HEK293 (cell line): ENCODE results near the gene GUK1.

Experiments
- CTCF ChIA-PET: fragments of 350-600 bp; formaldehyde crosslinking; extraction: SDS; loops from one replicate; lab custom pipeline; 2021; ENCODE audit warnings: antibody characterized with exemption; lab: Yijun Ruan, JAX
- POLR2A ChIA-PET: fragments of 300-600 bp; formaldehyde crosslinking; extraction: SDS; loops from one replicate; lab custom pipeline; 2020; ENCODE audit warnings: antibody characterized with exemption, inconsistent platforms; lab: Yijun Ruan, JAX
- H3K27ac ChIP-seq: fragments of 200-500 bp; sonication (Bioruptor generic); 2 replicates; pipeline ENCODE4 v1.5.1; 2014; ENCODE audit warnings: low read depth, low read length, control low read depth, inconsistent platforms; ENCODE audit errors: extremely low read depth
- H3K36me3 ChIP-seq, 2 experiments: fragments of 200-500 bp in 1 of 2; sonication (Bioruptor generic) in 1 of 2; 1 replicate in 1 of 2; 2 replicates in 1 of 2; pipeline ENCODE4 v1.5.1; 2014 to 2017; ENCODE audit warnings: inconsistent platforms in 2 of 2, low read length in 2 of 2; ENCODE audit not compliant: control insufficient read depth in 2 of 2, insufficient read depth in 1 of 2
- H3K4me1 ChIP-seq: fragments of 200-500 bp; sonication (Bioruptor generic); 2 replicates; pipeline ENCODE4 v1.5.1; 2014; ENCODE audit warnings: mild to moderate bottlenecking, low read length, inconsistent platforms; ENCODE audit not compliant: control insufficient read depth, insufficient read depth
- H3K4me3 ChIP-seq: 2 replicates; pipeline ENCODE4 v1.5.1; 2011; ENCODE audit warnings: low read depth, mild to moderate bottlenecking, control low read depth, low read length, moderate library complexity
- H3K9me3 ChIP-seq: fragments of 200-500 bp; sonication (Bioruptor generic); 2 replicates; pipeline ENCODE4 v1.5.1; 2014; ENCODE audit warnings: low read depth, low read length, inconsistent platforms; ENCODE audit not compliant: control insufficient read depth, insufficient read depth
- CTCF ChIP-seq: fragments of 450-650 bp; formaldehyde crosslinking; IDR thresholded peaks from 2 replicates; pipeline ENCODE4 v1.5.1; 2016; ENCODE audit warnings: missing biosample characterization, missing genetic modification characterization
- INSM2 ChIP-seq: fragments of 450-650 bp; formaldehyde crosslinking; IDR thresholded peaks from 2 replicates; pipeline ENCODE4 v1.5.1; 2016; ENCODE audit warnings: missing biosample characterization, missing genetic modification characterization
- KLF1 ChIP-seq: fragments of 450-650 bp; formaldehyde crosslinking; IDR thresholded peaks from 2 replicates; pipeline ENCODE4 v1.5.1; 2016; ENCODE audit warnings: missing biosample characterization, missing genetic modification characterization
- SP3 ChIP-seq: fragments of 450-650 bp; formaldehyde crosslinking; IDR thresholded peaks from 2 replicates; pipeline ENCODE4 v1.5.1; 2016; ENCODE audit warnings: missing biosample characterization, missing genetic modification characterization
- SP7 ChIP-seq: fragments of 450-650 bp; formaldehyde crosslinking; IDR thresholded peaks from 2 replicates; pipeline ENCODE4 v1.5.1; 2016; ENCODE audit warnings: missing biosample characterization, missing genetic modification characterization
- TRIM28 ChIP-seq: IDR thresholded peaks from 2 replicates; pipeline ENCODE4 v1.6.1; 2011; ENCODE audit warnings: low read length, control low read depth, borderline replicate concordance
- ZEB2 ChIP-seq: fragments of 450-650 bp; formaldehyde crosslinking; IDR thresholded peaks from 2 replicates; pipeline ENCODE4 v1.5.1; 2016; ENCODE audit warnings: missing biosample characterization, missing genetic modification characterization
- ZNF10 ChIP-seq: fragments of 450-650 bp; formaldehyde crosslinking; IDR thresholded peaks from 2 replicates; pipeline ENCODE4 v1.5.1; 2017; ENCODE audit warnings: missing biosample characterization, missing genetic modification characterization
- ZNF148 ChIP-seq: fragments of 450-650 bp; formaldehyde crosslinking; IDR thresholded peaks from 2 replicates; pipeline ENCODE4 v1.5.0; 2017; ENCODE audit warnings: missing biosample characterization, missing genetic modification characterization, borderline replicate concordance
- ZNF169 ChIP-seq: fragments of 450-650 bp; formaldehyde crosslinking; IDR thresholded peaks from 2 replicates; pipeline ENCODE4 v1.5.1; 2016; ENCODE audit warnings: missing biosample characterization, missing genetic modification characterization
- ZNF184 ChIP-seq: fragments of 450-650 bp; IDR thresholded peaks from 2 replicates; pipeline ENCODE4 v1.5.1; 2018; ENCODE audit warnings: missing biosample characterization, mild to moderate bottlenecking, missing genetic modification characterization
- ZNF311 ChIP-seq: fragments of 450-650 bp; formaldehyde crosslinking; IDR thresholded peaks from 2 replicates; pipeline ENCODE4 v1.5.1; 2017; ENCODE audit warnings: missing biosample characterization, missing genetic modification characterization, borderline replicate concordance
- ZNF324 ChIP-seq: fragments of 450-650 bp; formaldehyde crosslinking; IDR thresholded peaks from 2 replicates; pipeline ENCODE4 v1.5.1; 2016; ENCODE audit warnings: missing biosample characterization, missing genetic modification characterization
- ZNF354C ChIP-seq: fragments of 450-650 bp; formaldehyde crosslinking; IDR thresholded peaks from 2 replicates; pipeline ENCODE4 v1.5.1; 2016; ENCODE audit warnings: missing biosample characterization, missing genetic modification characterization, low read depth, borderline replicate concordance
- ZNF394 ChIP-seq: fragments of 450-650 bp; formaldehyde crosslinking; IDR thresholded peaks from 2 replicates; pipeline ENCODE4 v1.5.1; 2016; ENCODE audit warnings: missing biosample characterization, missing genetic modification characterization, mild to moderate bottlenecking, moderate library complexity, borderline replicate concordance
- ZNF423 ChIP-seq: fragments of 450-650 bp; formaldehyde crosslinking; IDR thresholded peaks from 2 replicates; pipeline ENCODE4 v1.5.1; 2016; ENCODE audit warnings: missing biosample characterization, missing genetic modification characterization
- ZNF501 ChIP-seq: fragments of 450-650 bp; formaldehyde crosslinking; IDR thresholded peaks from 2 replicates; pipeline ENCODE4 v1.5.1; 2016; ENCODE audit warnings: missing biosample characterization, missing genetic modification characterization
- ZNF548 ChIP-seq: fragments of 450-650 bp; formaldehyde crosslinking; IDR thresholded peaks from 2 replicates; pipeline ENCODE4 v1.5.1; 2016; ENCODE audit warnings: missing biosample characterization, missing genetic modification characterization
- ZNF561 ChIP-seq: fragments of 450-650 bp; IDR thresholded peaks from 2 replicates; pipeline ENCODE4 v1.5.1; 2018; ENCODE audit warnings: missing biosample characterization, missing genetic modification characterization, borderline replicate concordance
- ZNF596 ChIP-seq: fragments of 450-650 bp; IDR thresholded peaks from 2 replicates; pipeline ENCODE4 v1.5.0; 2018; ENCODE audit warnings: missing biosample characterization, mild to moderate bottlenecking, missing genetic modification characterization, moderate library complexity
- ZNF623 ChIP-seq: fragments of 450-650 bp; formaldehyde crosslinking; IDR thresholded peaks from 2 replicates; pipeline ENCODE4 v1.5.1; 2016; ENCODE audit warnings: missing biosample characterization, missing genetic modification characterization
- ZNF639 ChIP-seq: fragments of 450-650 bp; formaldehyde crosslinking; IDR thresholded peaks from 2 replicates; pipeline ENCODE4 v1.5.1; 2016; ENCODE audit warnings: missing biosample characterization, missing genetic modification characterization
- ZNF692 ChIP-seq: fragments of 450-650 bp; formaldehyde crosslinking; IDR thresholded peaks from 2 replicates; pipeline ENCODE4 v1.5.1; 2016; ENCODE audit warnings: missing biosample characterization, missing genetic modification characterization
- ZNF785 ChIP-seq: fragments of 450-650 bp; formaldehyde crosslinking; IDR thresholded peaks from 2 replicates; pipeline ENCODE4 v1.5.1; 2016; ENCODE audit warnings: missing biosample characterization, missing genetic modification characterization

GUK1 gene

GRCh38 chr1:228101994-228102790, 37.9 kb upstream of the GUK1 start (continued):
- no peak for TF ChIP-seq ZNF148 (tag by site-specific recombination)
- TF ChIP-seq SP7 (tag by site-specific recombination) = peak; percentile 59; the same call in 1 of the 2 replicates
- no peak for TF ChIP-seq ZNF184
- no peak for TF ChIP-seq ZNF623 (tag by site-specific recombination)
- TF ChIP-seq, all 188 proteins: peak for 53

GRCh38 chr1:228102791-228103620, 37.1 kb upstream of the GUK1 start, which contains the start of gene C1orf35:
Gene C1orf35, minus strand, starts transcription at chr1:228103325. Its CDS starts 98 bp downstream, at chr1:228103227.
- no peaks in the 10 kb centered on the region for H3K9me3 ChIP-seq
- H3K36me3 ChIP-seq = peaks cover 13 to 68% of the 10 kb centered on the region in 2 experiments
- H3K4me3 ChIP-seq = peak within 1 kb of the TSS; percentile 88
- ChIA-PET CTCF (interaction anchor here (0.8 kb wide), 1 partner anchor 28 kb away, joined by 3 read pairs; no protein-coding TSS in a partner anchor), POLR2A (interaction anchor here (1.4 kb wide), 1 partner anchor 304 kb away, joined by 5 read pairs; the partner anchor contains the start of gene TRIM11)
- H3K4me1 ChIP-seq = no peaks in the 10 kb centered on the region; the same call in 1 of the 2 replicates
- peak within 1 kb of the TSS; percentile 82 for H3K27ac ChIP-seq
- TF ChIP-seq CTCF (tag by site-specific recombination) = peak; percentile 51; the same call in 1 of the 2 replicates
- peak; percentile 63 for TF ChIP-seq ZNF692 (tag by site-specific recombination)
- no peak for TF ChIP-seq ZNF548
- peak; percentile 79; the same call in 1 of the 2 replicates for TF ChIP-seq ZNF423
- TF ChIP-seq ZNF324 = peak; percentile 64
- TF ChIP-seq ZNF169 = no peak
- peak; percentile 15; the same call in 1 of the 2 replicates for TF ChIP-seq ZNF785 (tag by site-specific recombination)
- peak; percentile 52; the same call in 1 of the 2 replicates for TF ChIP-seq ZNF10 (tag by site-specific recombination)
- TF ChIP-seq ZNF596 = peak; percentile 20; the same call in 1 of the 2 replicates
- peak; percentile 98 for TF ChIP-seq ZEB2
- peak; percentile 95 for TF ChIP-seq SP3 (tag by site-specific recombination)
- peak; percentile 99 for TF ChIP-seq ZNF501 (tag by site-specific recombination)
- TF ChIP-seq ZNF394 (tag by site-specific recombination) = peak; percentile 52; the same call in 1 of the 2 replicates
- TF ChIP-seq ZNF561 (tag by site-specific recombination) = peak; percentile 72
- no peak for TF ChIP-seq ZNF311 (tag by site-specific recombination)
- TF ChIP-seq INSM2 = peak; percentile 76; the same call in 1 of the 2 replicates
- peak; percentile 61 for TF ChIP-seq KLF1 (tag by site-specific recombination)
- TF ChIP-seq TRIM28 = 0 out of 2 replicates have a peak, but pooled peaks have one; percentile 54
- 0 out of 2 replicates have a peak, but pooled peaks have one; percentile 32 for TF ChIP-seq ZNF639
- no peak for TF ChIP-seq ZNF354C (tag by site-specific recombination)
